ENCODE measurements around the gene NDUFS2.

The NDUFS2 gene

GRCh38 chr1:161216945-161217712, 15.0 kb downstream of the NDUFS2 start:
- Histone ChIP-seq H2AK5ac (ENCODE audit: low read length) (no peak overlapping the region), H3K4me1 (ENCODE audit: control insufficient read depth, low read depth, low read length) (no peaks in the 10 kb centered on the region), H2BK120ac (ENCODE audit: low read depth, low read length) (no peak overlapping the region), H2BK5ac (ENCODE audit: low read length) (no peak overlapping the region), H3K56ac (ENCODE audit: low read length) (no peak overlapping the region), H3K9ac (ENCODE audit: low read length) (no peak overlapping the region), H3K18ac (ENCODE audit: low read length) (no peak overlapping the region), H4K8ac (ENCODE audit: low read depth, low read length) (no peak overlapping the region), H3K27me3 (ENCODE audit: insufficient read depth, low read length, poor library complexity) (no peaks in the 10 kb centered on the region), H3K79me2 (ENCODE audit: control insufficient read depth, insufficient read depth, low read length) (no peaks in the 10 kb centered on the region), H4K5ac (ENCODE audit: low read length) (no peak overlapping the region), H3K36me3 (ENCODE audit: control insufficient read depth, insufficient read depth, low read length) (peaks cover 8% of the 10 kb centered on the region), H3K23ac (ENCODE audit: low read length) (no peak overlapping the region), H3K27ac (ENCODE audit: low read depth, low read length) (no peak overlapping the region), H3K4ac (ENCODE audit: low read depth, low read length) (no peak overlapping the region), H3K79me1 (ENCODE audit: low read length) (no peaks in the 10 kb centered on the region), H2BK15ac (replicated peaks; ENCODE audit: low read depth) (no peak overlapping the region), H3K4me3 (ENCODE audit: low read length) (no peak overlapping the region), H3K4me2 (ENCODE audit: low read length) (no peak overlapping the region)
- WGBS (ENCODE audit: extremely low coverage, insufficient coverage, low lambda C conversion rate), result no CpG with 5 or more reads among the region's 7 CpGs
- DNase-seq, result no peak

- peaks cover 7% of the 10 kb centered on the region for H3K36me3 ChIP-seq (ENCODE audit: control insufficient read depth, insufficient read depth, low read length)
- H3K4me2 ChIP-seq (ENCODE audit: low read length), result no peak overlapping the region
- no peak overlapping the region for H3K4me3 ChIP-seq (ENCODE audit: low read length)
- no peak for DNase-seq
- no peak overlapping the region for H2BK15ac ChIP-seq (replicated peaks; ENCODE audit: low read depth)
- H3K27me3 ChIP-seq (ENCODE audit: insufficient read depth, low read length, poor library complexity), result no peaks in the 10 kb centered on the region
- no peak overlapping the region for H3K4ac ChIP-seq (ENCODE audit: low read depth, low read length)
- H4K5ac ChIP-seq (ENCODE audit: low read length), result no peak overlapping the region
- H3K79me2 ChIP-seq (ENCODE audit: control insufficient read depth, insufficient read depth, low read length), result no peaks in the 10 kb centered on the region
- WGBS (ENCODE audit: extremely low coverage, insufficient coverage, low lambda C conversion rate), result no CpG with 5 or more reads among the region's 6 CpGs
- H4K8ac ChIP-seq (ENCODE audit: low read depth, low read length), result no peak overlapping the region
- H3K18ac ChIP-seq (ENCODE audit: low read length), result no peak overlapping the region
- no peak overlapping the region for H3K9ac ChIP-seq (ENCODE audit: low read length)
- no peak overlapping the region for H2AK5ac ChIP-seq (ENCODE audit: low read length)
- no peaks in the 10 kb centered on the region for H3K79me1 ChIP-seq (ENCODE audit: low read length)
- H3K23ac ChIP-seq (ENCODE audit: low read length), result no peak overlapping the region
- no peak overlapping the region for H2BK5ac ChIP-seq (ENCODE audit: low read length)
- no peaks in the 10 kb centered on the region for H3K4me1 ChIP-seq (ENCODE audit: control insufficient read depth, low read depth, low read length)
- no peak overlapping the region for H3K27ac ChIP-seq (ENCODE audit: low read depth, low read length)
- no peak overlapping the region for H3K56ac ChIP-seq (ENCODE audit: low read length)
- H2BK120ac ChIP-seq (ENCODE audit: low read depth, low read length), result no peak overlapping the region
Observed at GRCh38 chr1:161217831-161218230, 15.7 kb downstream of the NDUFS2 start.

- no CpG with 5 or more reads among the region's 8 CpGs for WGBS (ENCODE audit: extremely low coverage, insufficient coverage, low lambda C conversion rate)
- H3K4me2 ChIP-seq (ENCODE audit: low read length), result no peak overlapping the region
- H2BK120ac ChIP-seq (ENCODE audit: low read depth, low read length), result no peak overlapping the region
Observed at GRCh38 chr1:161218301-161219077, 16.3 kb downstream of the NDUFS2 start.

GRCh38 chr1:161219078-161219892, 17.1 kb downstream of the NDUFS2 start:
- H3K23ac ChIP-seq (ENCODE audit: low read length), result no peak overlapping the region
- H3K4me1 ChIP-seq (ENCODE audit: control insufficient read depth, low read depth, low read length), result peaks cover 3% of the 10 kb centered on the region
- H3K4me3 ChIP-seq (ENCODE audit: low read length), result no peak overlapping the region
- WGBS (ENCODE audit: extremely low coverage, insufficient coverage, low lambda C conversion rate), result no CpG with 5 or more reads among the region's 5 CpGs
- H2BK120ac ChIP-seq (ENCODE audit: low read depth, low read length), result no peak overlapping the region
- H3K18ac ChIP-seq (ENCODE audit: low read length), result no peak overlapping the region
- DNase-seq, result no peak
- H3K27ac ChIP-seq (ENCODE audit: low read depth, low read length), result no peak overlapping the region
- no peak overlapping the region for H2BK5ac ChIP-seq (ENCODE audit: low read length)
- H3K79me2 ChIP-seq (ENCODE audit: control insufficient read depth, insufficient read depth, low read length), result no peaks in the 10 kb centered on the region
- no peak overlapping the region for H3K9ac ChIP-seq (ENCODE audit: low read length)
- H3K4ac ChIP-seq (ENCODE audit: low read depth, low read length), result no peak overlapping the region
- no peak overlapping the region for H4K8ac ChIP-seq (ENCODE audit: low read depth, low read length)
- no peak overlapping the region for H2AK5ac ChIP-seq (ENCODE audit: low read length)
- H2BK15ac ChIP-seq (replicated peaks; ENCODE audit: low read depth), result no peak overlapping the region
- H3K79me1 ChIP-seq (ENCODE audit: low read length), result no peaks in the 10 kb centered on the region
- H4K5ac ChIP-seq (ENCODE audit: low read length), result no peak overlapping the region
- H3K4me2 ChIP-seq (ENCODE audit: low read length), result no peak overlapping the region
- no peak overlapping the region for H3K56ac ChIP-seq (ENCODE audit: low read length)
- H3K36me3 ChIP-seq (ENCODE audit: control insufficient read depth, insufficient read depth, low read length), result no peaks in the 10 kb centered on the region
- no peaks in the 10 kb centered on the region for H3K27me3 ChIP-seq (ENCODE audit: insufficient read depth, low read length, poor library complexity)

More at GRCh38 chr1:161218301-161219077, 16.3 kb downstream of the NDUFS2 start:
- no peaks in the 10 kb centered on the region for H3K27me3 ChIP-seq (ENCODE audit: insufficient read depth, low read length, poor library complexity)
- peaks cover 3% of the 10 kb centered on the region for H3K36me3 ChIP-seq (ENCODE audit: control insufficient read depth, insufficient read depth, low read length)
- H4K5ac ChIP-seq (ENCODE audit: low read length), result no peak overlapping the region
- H2AK5ac ChIP-seq (ENCODE audit: low read length), result no peak overlapping the region
- H2BK5ac ChIP-seq (ENCODE audit: low read length), result no peak overlapping the region
- no peak overlapping the region for H3K56ac ChIP-seq (ENCODE audit: low read length)
- no peak overlapping the region for H4K8ac ChIP-seq (ENCODE audit: low read depth, low read length)
- no peak overlapping the region for H3K4me3 ChIP-seq (ENCODE audit: low read length)
- H3K4me1 ChIP-seq (ENCODE audit: control insufficient read depth, low read depth, low read length), result no peaks in the 10 kb centered on the region
- no peaks in the 10 kb centered on the region for H3K79me1 ChIP-seq (ENCODE audit: low read length)
- no peaks in the 10 kb centered on the region for H3K79me2 ChIP-seq (ENCODE audit: control insufficient read depth, insufficient read depth, low read length)
- no peak overlapping the region for H3K18ac ChIP-seq (ENCODE audit: low read length)
- no peak overlapping the region for H3K4ac ChIP-seq (ENCODE audit: low read depth, low read length)
- no peak for DNase-seq
- no peak overlapping the region for H3K23ac ChIP-seq (ENCODE audit: low read length)
- H2BK15ac ChIP-seq (replicated peaks; ENCODE audit: low read depth), result no peak overlapping the region
- H3K9ac ChIP-seq (ENCODE audit: low read length), result no peak overlapping the region
- no peak overlapping the region for H3K27ac ChIP-seq (ENCODE audit: low read depth, low read length)

- H3K23ac ChIP-seq (ENCODE audit: low read length), result no peak overlapping the region
- no peak overlapping the region for H2BK15ac ChIP-seq (replicated peaks; ENCODE audit: low read depth)
- no peak overlapping the region for H2BK120ac ChIP-seq (ENCODE audit: low read depth, low read length)
- no peak overlapping the region for H3K18ac ChIP-seq (ENCODE audit: low read length)
- H3K79me1 ChIP-seq (ENCODE audit: low read length), result no peaks in the 10 kb centered on the region
- H3K36me3 ChIP-seq (ENCODE audit: control insufficient read depth, insufficient read depth, low read length), result no peaks in the 10 kb centered on the region
- no peak overlapping the region for H3K9ac ChIP-seq (ENCODE audit: low read length)
- H3K79me2 ChIP-seq (ENCODE audit: control insufficient read depth, insufficient read depth, low read length), result no peaks in the 10 kb centered on the region
- H3K27ac ChIP-seq (ENCODE audit: low read depth, low read length), result no peak overlapping the region
- WGBS (ENCODE audit: extremely low coverage, insufficient coverage, low lambda C conversion rate), result no CpG with 5 or more reads among the region's 5 CpGs
- H3K27me3 ChIP-seq (ENCODE audit: insufficient read depth, low read length, poor library complexity), result no peaks in the 10 kb centered on the region
- H2AK5ac ChIP-seq (ENCODE audit: low read length), result no peak overlapping the region
- no peak overlapping the region for H3K56ac ChIP-seq (ENCODE audit: low read length)
- H4K8ac ChIP-seq (ENCODE audit: low read depth, low read length), result no peak overlapping the region
- peaks cover 3% of the 10 kb centered on the region for H3K4me1 ChIP-seq (ENCODE audit: control insufficient read depth, low read depth, low read length)
- no peak overlapping the region for H2BK5ac ChIP-seq (ENCODE audit: low read length)
- no peak for DNase-seq
- H4K5ac ChIP-seq (ENCODE audit: low read length), result no peak overlapping the region
- no peak overlapping the region for H3K4me2 ChIP-seq (ENCODE audit: low read length)
- no peak overlapping the region for H3K4ac ChIP-seq (ENCODE audit: low read depth, low read length)
- no peak overlapping the region for H3K4me3 ChIP-seq (ENCODE audit: low read length)
Observed at GRCh38 chr1:161220002-161220401, 17.8 kb downstream of the NDUFS2 start.
